ENCODE measurements around the gene VAMP5. TPM values are rescaled to one million over a fixed set of nuclear protein-coding genes. Genes with fewer than 3 reads are reported as not detected.
A peak's percentile ranks its signal among the peaks of the same experiment; 100 is the strongest.

Gene VAMP5
- total and polyA plus RNA-seq, 2 experiments from 2014 or later = 0.87 to 7.8 TPM

DNA sequence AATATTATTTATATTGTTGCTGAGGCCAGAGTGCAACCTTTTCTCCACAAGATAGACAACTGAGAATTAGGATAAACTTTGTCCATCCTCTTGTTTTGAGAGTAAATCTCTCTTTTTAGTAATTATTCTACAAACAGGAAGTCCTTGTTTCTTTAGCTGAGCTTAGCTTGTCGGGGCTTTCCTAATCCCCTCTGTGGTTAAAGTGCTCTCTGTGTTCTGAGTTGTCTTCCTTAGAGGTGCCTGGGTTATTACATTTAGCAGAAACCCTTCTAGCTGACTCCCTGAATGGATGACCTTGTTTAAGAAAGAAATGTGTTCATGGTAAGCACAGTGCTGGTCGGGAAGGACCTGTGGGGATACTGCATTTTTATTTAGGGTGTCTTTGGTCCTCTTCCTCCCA lies 44.4 kb downstream of the VAMP5 start:
- TF ChIP-seq JUNB (IDR thresholded peaks at IDR 0.05; ENCODE audit: unreplicated experiment) = no peak
- TF ChIP-seq POLR2AphosphoS5 (IDR thresholded peaks at IDR 0.05; ENCODE audit: low read depth) = no peak
- TF ChIP-seq REST (IDR thresholded peaks at IDR 0.05; ENCODE audit: unreplicated experiment) = no peak
- TF ChIP-seq CREB1 (CRISPR knock-in tag; IDR thresholded peaks at IDR 0.05; ENCODE audit: low read depth) = no peak
- Mint-ChIP-seq H3K36me3 (ENCODE audit: low read depth) (peaks cover 90% of the 10 kb centered on the region), H3K4me1 (no peaks in the 10 kb centered on the region)

DNA sequence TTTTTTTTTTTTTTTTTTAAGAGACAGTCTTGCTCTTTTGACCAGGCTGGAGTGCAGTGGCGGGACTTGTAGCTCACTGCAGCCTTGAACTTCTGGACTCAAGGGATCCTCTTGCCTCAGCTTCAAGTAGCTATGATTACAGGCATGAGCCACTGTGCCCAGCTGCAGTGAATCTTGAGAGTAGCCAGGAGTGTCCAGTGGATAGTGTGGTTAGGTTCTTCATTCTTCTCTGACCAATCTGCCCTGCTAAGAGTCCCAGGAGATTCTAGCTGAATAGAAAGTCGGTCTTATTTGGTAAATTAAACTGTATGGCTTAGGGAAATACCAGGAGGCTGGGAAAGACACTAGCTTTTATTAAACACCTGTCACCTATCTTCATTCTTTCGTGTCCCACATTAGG lies 47.1 kb downstream of the VAMP5 start:
- Mint-ChIP-seq H3K9me3 (no peaks in the 10 kb centered on the region), H3K27ac (no peak overlapping the region), H3K4me3 (no peak overlapping the region), H3K36me3 (ENCODE audit: low read depth) (peaks cover 85% of the 10 kb centered on the region), H3K27me3 (ENCODE audit: insufficient read depth, low read depth, poor library complexity) (peaks cover 5% of the 10 kb centered on the region), H3K4me1 (no peaks in the 10 kb centered on the region)
- DNase-seq (ENCODE audit: low spot score) (no peak), ATAC-seq (no peak)
- Histone ChIP-seq H3K79me2 (replicated peaks; ENCODE audit: insufficient read depth) (0 out of 2 replicates have a peak, but pooled peaks cover 5% of the 10 kb centered on the region), H3K27me3 (ENCODE audit: insufficient read depth) (no peaks in the 10 kb centered on the region), H3K4me3 (no peak overlapping the region), H4K20me1 (replicated peaks; ENCODE audit: insufficient read depth) (peaks cover 15% of the 10 kb centered on the region), H3F3A (replicated peaks; ENCODE audit: low read depth) (no peaks in the 10 kb centered on the region; the same call in 1 of the 2 replicates), H3K4me2 (no peak overlapping the region), H3K27ac (ENCODE audit: low read depth) (no peak overlapping the region), H3K4me1 (ENCODE audit: insufficient read depth) (no peaks in the 10 kb centered on the region), H3K9me2 (ENCODE audit: insufficient read depth) (no peaks in the 10 kb centered on the region), H2AFZ (no peak overlapping the region), H3K36me3 (ENCODE audit: insufficient read depth) (peaks cover 80% of the 10 kb centered on the region)
- TF ChIP-seq EZH2phosphoT487 (IDR thresholded peaks at IDR 0.05; ENCODE audit: unreplicated experiment) = peak; percentile 28
- TF ChIP-seq CTCF (conservative IDR thresholded peaks at IDR 0.05; ENCODE audit: low read depth in 2 of 2) = no peak
- TF ChIP-seq NANOG (IDR thresholded peaks at IDR 0.05; ENCODE audit: borderline replicate concordance) = no peak
- TF ChIP-seq ETS1 (IDR thresholded peaks at IDR 0.05) = no peak

More for the DNA sequence above, 44.4 kb downstream of the VAMP5 start:
- Histone ChIP-seq H3K4me3 (no peak overlapping the region), H4K20me1 (replicated peaks; ENCODE audit: insufficient read depth) (peaks cover 5% of the 10 kb centered on the region), H3K36me3 (ENCODE audit: insufficient read depth) (peaks cover 96% of the 10 kb centered on the region), H3K9me2 (ENCODE audit: insufficient read depth) (no peaks in the 10 kb centered on the region), H3K4me2 (no peak overlapping the region), H2AFZ (no peak overlapping the region), H3K4me1 (ENCODE audit: insufficient read depth) (no peaks in the 10 kb centered on the region), H3K27ac (ENCODE audit: low read depth) (no peak overlapping the region), H3K79me2 (replicated peaks; ENCODE audit: insufficient read depth) (0 out of 2 replicates have a peak, but pooled peaks cover 5% of the 10 kb centered on the region), H3K27me3 (ENCODE audit: insufficient read depth) (no peaks in the 10 kb centered on the region), H3F3A (replicated peaks; ENCODE audit: low read depth) (no peaks in the 10 kb centered on the region)
- ATAC-seq (no peak), DNase-seq (ENCODE audit: low spot score) (no peak)
- H3K4me3 Mint-ChIP-seq = no peak overlapping the region
- H3K27ac Mint-ChIP-seq = no peak overlapping the region
- peaks cover 11% of the 10 kb centered on the region for H3K27me3 Mint-ChIP-seq (ENCODE audit: insufficient read depth, low read depth, poor library complexity)
- no peaks in the 10 kb centered on the region for H3K9me3 Mint-ChIP-seq

Measured in GM23338 (cell line).